Measurements from ENCODE around the gene MSL3B.

The MSL3B gene

DNA sequence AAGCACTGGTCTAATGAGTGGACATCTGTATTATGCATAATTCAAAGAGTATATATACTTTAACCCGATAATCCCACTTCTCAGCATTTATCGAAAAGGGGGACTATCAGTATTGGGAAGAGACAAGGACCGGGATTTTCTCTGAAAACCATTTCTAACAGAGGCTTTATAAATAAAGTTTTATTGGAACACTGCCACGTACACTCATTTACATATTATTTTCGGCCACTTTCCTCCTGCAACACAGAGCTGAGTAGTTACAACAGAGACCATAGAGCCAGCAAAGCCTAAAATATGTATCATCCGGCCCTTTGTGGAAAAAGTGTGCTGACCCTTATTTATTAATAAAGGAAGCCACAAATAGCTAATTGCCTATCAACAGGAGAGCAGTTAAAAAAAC, 17.0 kb downstream of the MSL3B start:
- DNase-seq = no peak

- DNase-seq = no peak
Measured at GRCh38 chr2:233850745-233851144, 17.4 kb downstream of the MSL3B start.

- DNase-seq = no peak
Measured at GRCh38 chr2:233849607-233850271, 18.4 kb downstream of the MSL3B start.

GRCh38 chr2:233848276-233848675, 19.9 kb downstream of the MSL3B start:
- DNase-seq = no peak

DNA sequence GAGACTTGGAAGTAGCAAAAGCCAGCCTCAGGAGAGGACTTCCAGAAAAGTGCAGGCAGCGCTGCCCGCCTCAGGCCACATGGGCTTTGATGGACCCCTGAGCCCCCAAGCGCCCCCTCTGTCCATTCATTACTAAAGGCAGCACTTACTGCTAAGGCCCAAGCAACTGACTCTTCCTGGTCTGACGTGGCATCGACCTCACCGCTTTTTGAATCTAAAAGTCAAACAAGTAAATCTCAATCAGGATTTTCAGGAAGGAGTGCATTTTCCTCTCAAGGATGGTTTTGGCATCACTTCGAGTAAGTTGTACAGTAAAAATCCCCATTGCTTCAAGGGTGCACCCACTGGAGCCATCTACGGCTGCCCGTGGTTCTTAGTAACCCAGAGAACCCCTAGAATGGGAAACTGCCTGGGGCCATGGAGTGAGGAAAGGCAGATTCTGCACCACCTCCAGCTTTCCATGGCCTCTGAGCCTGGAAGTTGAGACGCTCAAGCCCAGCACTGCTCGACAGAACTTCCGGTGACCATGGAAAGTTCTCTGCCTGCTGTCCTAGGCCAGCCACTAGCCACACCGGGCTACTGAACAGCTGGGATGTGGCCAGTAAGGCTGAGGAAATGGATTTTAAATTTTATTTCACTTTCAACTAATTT, 20.8 kb downstream of the MSL3B start:
- DNase-seq = no peak

GRCh38 chr2:233846387-233847247, 21.6 kb downstream of the MSL3B start:
- no peak for DNase-seq

DNA sequence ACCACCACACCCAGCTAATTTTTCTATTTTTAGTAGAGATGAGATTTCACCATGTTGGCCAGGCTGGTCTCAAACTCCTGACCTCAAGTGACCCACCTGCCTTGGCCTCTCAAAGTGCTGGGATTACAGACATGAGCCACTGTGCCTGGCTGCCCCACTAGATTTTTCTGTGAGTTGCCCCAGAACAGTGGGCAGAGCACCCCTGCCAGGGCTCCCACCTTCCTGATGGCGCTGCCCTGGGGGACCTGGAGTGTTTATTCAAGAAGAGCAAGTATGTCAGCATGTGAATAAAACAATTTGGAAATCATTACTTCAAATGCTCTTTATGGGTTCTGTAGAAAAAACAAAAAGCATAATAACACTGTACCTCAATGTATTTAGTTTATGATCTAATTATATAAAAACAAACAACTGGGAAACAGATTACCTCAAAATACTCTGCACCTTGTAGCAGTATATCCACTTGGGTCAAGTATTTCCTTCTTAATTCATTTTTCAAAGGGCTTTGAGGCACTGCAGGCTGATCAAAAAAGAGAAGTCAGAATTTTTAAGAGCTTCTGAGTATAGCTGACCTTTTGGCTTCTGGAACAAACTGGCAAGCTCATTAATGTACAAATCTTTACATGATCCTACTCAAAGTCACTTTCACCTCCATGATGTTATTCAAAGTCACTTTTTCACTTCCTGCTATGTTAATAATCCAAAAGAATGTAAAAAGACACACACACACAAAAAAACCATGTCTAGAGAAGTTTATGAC, 22.7 kb downstream of the MSL3B start:
- DNase-seq = no peak

- no peak for DNase-seq
Measured at GRCh38 chr2:233844836-233845235, 23.4 kb downstream of the MSL3B start.

DNA sequence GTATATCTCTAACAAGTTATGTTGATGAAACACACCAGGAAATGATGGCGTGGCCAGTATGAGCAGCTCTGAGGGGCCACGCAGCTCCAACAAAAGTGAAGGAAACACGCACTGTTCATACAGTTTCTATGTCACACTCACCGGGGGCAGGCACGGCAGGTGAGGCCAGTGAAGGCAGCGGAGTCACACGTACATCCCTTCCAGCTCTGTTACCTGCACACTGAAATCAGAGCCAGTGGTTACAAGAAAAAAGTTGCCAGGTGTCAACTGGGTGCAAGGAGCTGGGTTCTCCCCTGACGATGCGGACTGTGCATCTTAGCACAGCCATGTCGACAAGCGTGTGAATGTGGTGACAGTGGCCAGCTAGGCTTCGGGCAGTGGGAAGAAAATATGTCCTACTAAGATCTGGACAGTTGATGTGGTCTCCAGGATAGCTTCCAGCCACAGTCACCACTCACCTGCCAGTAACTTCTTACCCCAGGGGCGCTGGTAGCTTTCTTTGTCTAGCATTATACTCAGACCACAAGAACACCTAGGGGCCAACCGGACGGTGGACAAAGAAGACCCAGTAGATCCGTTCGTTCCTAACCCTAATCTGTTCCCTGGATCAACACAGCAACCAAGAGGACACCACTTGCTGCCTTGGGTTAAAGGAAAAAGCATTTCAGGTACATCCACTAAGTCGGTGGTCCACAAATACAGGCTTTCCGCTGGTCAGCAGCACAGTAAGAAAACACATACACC, 23.9 kb downstream of the MSL3B start:
- DNase-seq = no peak

DNA sequence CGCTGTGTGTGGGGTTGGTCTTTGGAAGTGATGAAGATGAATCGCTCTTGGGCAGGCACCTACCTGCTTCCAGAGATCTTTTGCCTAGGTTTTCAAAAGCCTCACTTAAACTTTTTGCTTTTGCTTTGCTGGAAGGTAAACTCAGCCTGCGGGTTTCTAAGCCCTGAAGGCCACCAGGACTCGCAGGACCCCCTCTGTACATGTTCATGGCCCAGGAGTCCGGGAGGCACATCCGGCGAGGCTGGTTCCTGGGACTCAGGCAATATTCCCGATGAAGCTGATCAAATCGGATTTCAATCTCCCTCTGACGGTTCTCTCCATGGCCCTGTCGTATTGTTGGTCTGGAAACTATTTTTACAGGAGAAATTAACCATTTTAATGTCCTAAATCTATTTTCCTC, 27.0 kb downstream of the MSL3B start:
- no peak for DNase-seq

- no peak for DNase-seq
Measured at GRCh38 chr2:233840520-233840919, 27.7 kb downstream of the MSL3B start.

GRCh38 chr2:233839447-233839820, 28.8 kb downstream of the MSL3B start:
- no peak for DNase-seq

DNA sequence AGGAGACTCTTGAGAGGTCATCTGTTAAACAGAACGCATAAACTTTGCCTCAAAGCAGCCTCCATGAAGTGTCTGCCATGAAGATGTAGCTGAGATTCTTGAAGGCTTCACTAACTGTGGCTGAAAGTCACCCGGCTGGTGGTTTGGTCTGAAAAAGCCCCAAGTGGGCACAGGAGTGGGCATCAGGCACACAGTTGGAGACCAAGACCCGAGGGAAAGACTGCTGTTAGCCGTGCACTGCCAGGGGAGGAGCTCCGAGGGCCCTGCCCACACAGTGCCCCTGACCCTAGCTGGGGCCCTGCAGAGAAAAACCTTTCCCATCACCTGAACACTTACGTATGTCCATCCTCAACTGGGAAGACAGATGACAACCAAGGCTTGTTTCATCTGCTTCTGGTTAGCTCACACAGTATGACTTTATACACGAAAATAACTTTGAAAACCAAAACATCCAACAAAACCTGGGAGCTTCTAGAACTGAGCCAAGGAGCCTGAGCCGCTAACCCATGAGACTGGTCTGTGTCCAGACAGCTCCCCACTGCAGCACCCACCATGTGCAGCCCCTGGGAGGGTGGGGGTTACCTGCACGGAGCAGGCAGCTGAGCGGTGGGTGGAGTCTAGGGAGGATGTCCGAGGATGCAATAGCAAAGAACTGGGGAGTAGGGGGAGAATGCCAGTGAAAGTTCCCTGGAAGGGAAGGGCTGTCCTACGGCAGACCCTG, 29.3 kb downstream of the MSL3B start:
- DNase-seq = no peak

GRCh38 chr2:233838251-233838650, 29.9 kb downstream of the MSL3B start:
- DNase-seq = no peak

- DNase-seq = no peak
Measured at GRCh38 chr2:233837694-233838229, 30.4 kb downstream of the MSL3B start.

DNA sequence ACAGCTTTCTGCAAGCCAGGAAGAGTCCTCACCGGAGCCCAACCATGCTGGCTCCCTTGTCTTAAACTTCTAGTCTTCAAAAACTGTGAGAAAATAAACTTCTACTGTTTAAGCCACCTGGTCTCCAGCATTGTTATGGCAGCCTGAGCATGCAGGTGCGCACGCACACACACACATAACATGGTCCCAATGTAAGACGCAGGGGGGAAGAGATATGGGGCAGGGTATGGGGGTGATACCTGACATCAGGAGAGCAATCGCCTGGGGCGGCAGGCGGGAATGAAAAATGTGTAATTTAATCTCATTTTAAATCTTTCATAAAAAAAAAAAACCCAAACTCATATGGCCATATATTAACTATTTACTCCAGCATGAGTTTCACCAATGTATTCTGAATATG, 31.8 kb downstream of the MSL3B start:
- DNase-seq = no peak

DNA sequence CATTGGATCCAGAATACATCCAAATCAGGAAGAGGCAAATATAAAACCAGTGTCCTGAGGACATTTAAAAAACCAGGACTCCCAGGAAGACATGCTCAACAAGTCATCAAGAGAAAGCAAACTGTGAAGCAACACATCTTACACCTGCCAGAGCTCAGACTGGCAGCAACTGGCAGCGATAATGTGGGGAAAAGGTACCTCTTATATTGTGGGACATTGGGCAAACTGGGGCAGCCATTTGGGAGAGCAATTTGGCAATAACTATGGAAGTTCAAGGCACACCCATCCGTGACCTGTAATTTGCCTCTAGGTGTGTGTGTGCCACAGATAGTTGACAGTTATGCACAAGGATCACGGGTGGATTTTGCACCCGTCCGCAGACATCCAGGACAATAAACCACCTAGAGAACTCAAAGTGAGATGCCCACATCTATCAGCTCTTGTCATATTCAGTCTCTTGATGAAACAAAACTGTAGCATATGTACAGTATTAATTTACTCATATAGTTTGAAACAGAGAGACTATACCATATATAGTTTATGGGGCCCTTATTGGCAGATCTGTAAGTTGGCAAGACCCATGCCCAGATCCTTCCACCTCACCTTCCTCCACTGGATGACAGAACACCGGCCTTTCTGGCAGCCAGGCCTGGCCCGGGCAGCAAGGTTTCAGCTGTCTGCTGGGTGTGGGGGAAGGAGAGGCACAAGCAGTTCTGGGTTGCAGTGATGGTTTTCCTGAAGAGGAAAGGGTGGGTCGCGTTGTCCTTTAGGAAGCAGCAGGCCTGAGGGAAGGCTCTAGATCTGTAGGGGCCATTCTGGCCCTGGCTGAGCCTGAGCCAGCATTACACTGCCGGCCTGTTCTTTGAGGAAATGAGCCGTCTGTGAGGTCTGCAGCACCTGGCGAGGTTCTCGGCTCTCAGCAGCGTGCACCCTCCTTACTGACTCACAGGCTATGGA, 32.7 kb downstream of the MSL3B start:
- no peak for DNase-seq

DNA sequence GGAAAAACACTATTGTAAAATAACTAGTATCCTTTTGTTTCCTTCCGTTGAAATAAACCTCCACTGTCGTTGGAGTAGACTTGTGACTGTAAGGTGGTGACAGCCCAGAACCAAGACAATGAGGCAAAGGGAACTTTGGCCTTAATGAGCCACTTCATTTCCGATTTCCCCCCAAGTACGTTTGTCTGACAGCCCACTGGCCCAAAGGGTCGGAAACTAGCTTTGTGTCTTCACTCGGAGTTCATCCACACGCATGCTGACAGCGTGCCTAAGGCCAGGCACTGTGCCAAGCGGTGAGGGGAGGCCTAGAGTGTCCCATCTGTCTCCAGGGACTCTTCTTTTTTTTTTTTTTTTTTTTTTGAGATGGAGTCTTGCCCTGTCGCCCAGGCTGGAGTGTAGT, 34.8 kb downstream of the MSL3B start:
- peak; percentile 1 for DNase-seq

GRCh38 chr2:233832869-233833311, 35.3 kb downstream of the MSL3B start:
- DNase-seq = peak; percentile 26

DNA sequence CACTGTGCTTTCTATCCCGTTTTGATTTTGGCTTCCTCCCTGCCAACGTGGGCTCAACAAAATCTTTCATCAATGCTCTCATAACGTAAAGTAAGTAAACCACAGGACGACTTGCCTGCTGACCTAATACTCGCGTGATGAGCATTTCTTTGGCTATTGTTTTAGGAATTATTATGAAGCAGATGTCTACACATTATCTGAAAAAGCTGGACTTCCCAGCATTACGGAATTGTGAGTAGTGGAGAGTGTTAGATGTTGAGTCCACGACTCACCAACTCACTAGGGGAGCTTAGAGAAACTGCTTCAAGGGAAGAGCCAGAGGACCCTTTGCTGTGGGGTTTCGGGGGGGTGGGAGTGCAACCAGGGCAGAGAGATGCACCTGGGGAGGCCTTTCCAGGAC, 35.8 kb downstream of the MSL3B start:
- no peak for DNase-seq

Data from activated CD4-positive, CD25-positive, alpha-beta regulatory T cell treated with anti-CD3 and anti-CD28 coated beads, Interleukin-2, amount 50 U/mL, for 72 hours (primary cell).